T-cell (primary cell): ENCODE measurements around the gene PITX1. TPM values are rescaled to one million over a fixed set of nuclear protein-coding genes. Genes with fewer than 3 reads are reported as not detected.
"Not testable (repeated sequence)": the region's sequence is repeated elsewhere in the genome, so short reads cannot be mapped to it uniquely, and the experiment has no call there.

Experiments
- ATAC-seq, 4 experiments: fragments of 200-7000 bp in 3 of 4; fragments of 150-1000 bp in 1 of 4; cut with Tn5 transposase; replicated peaks in 1 of 4; 1 replicate in 3 of 4; 2 replicates in 1 of 4; pipeline ENCODE4 v1.10.0; 2021; ENCODE audit warnings: moderate library complexity in 3 of 4, mild to moderate bottlenecking in 2 of 4, moderate number of reproducible peaks in 1 of 4
- CTCF ChIA-PET, 2 donors: fragments of 300-600 bp; sonication (Branson Sonifier 250); formaldehyde crosslinking; loops; one replicate each; lab custom pipeline; 2022; ENCODE audit warnings: antibody characterized with exemption in 2 of 2; lab: Charles Lee
- POLR2A ChIA-PET, 2 donors: fragments of 300-600 bp; sonication (Branson Sonifier 250); formaldehyde crosslinking; loops; one replicate each; lab custom pipeline; 2022; ENCODE audit warnings: antibody characterized with exemption in 2 of 2; lab: Charles Lee
- DNase-seq, 35 experiments: peaks; one replicate each; pipeline versions ENCODE4 v3.0.0 to v3.0.0-alpha.2; 2013 to 2023
- H3K27ac ChIP-seq: one replicate; pipeline ENCODE4 v1.5.1; 2013; ENCODE audit warnings: low read length
- H3K27me3 ChIP-seq, 2 experiments: replicated peaks in 1 of 2; 1 replicate in 1 of 2; 2 replicates in 1 of 2; pipeline versions ENCODE4 v1.6.1 to v1.7.0; 2013; ENCODE audit warnings: low read length in 1 of 2, mixed read lengths in 1 of 2; ENCODE audit not compliant: control insufficient read depth in 2 of 2, insufficient read depth in 2 of 2; ENCODE audit errors: extremely low read depth in 1 of 2
- H3K36me3 ChIP-seq, 2 donors: 1 replicate in 1 of 2; 2 replicates in 1 of 2; pipeline versions ENCODE4 v1.6.1 to v1.7.0; 2013; ENCODE audit warnings: low read length in 1 of 2; ENCODE audit not compliant: control insufficient read depth in 2 of 2, insufficient read depth in 1 of 2; ENCODE audit errors: extremely low read depth in 1 of 2
- H3K4me1 ChIP-seq, 2 experiments: 1 replicate in 1 of 2; 2 replicates in 1 of 2; pipeline versions ENCODE4 v1.6.1 to v1.7.0; 2013; ENCODE audit warnings: low read length in 2 of 2, mixed read lengths in 1 of 2; ENCODE audit not compliant: insufficient read depth in 2 of 2, control insufficient read depth in 1 of 2; ENCODE audit errors: extremely low read depth in 1 of 2
- H3K4me3 ChIP-seq, 2 donors: 1 replicate in 1 of 2; 2 replicates in 1 of 2; pipeline versions ENCODE4 v1.5.1 to v1.7.0; 2013; ENCODE audit warnings: mild to moderate bottlenecking in 2 of 2, low read length in 1 of 2, moderate library complexity in 1 of 2; ENCODE audit not compliant: control insufficient read depth in 1 of 2; ENCODE audit errors: extremely low read depth in 1 of 2
- H3K9me3 ChIP-seq: 2 replicates; pipeline ENCODE4 v1.7.0; 2013
- H3K27ac Mint-ChIP-seq, 2 donors: one replicate each; pipeline ENCODE4 v1.8.0; 2020 to 2021; ENCODE audit warnings: mild to moderate bottlenecking in 2 of 2, mixed read lengths in 2 of 2
- H3K27me3 Mint-ChIP-seq, 2 donors: one replicate each; pipeline ENCODE4 v1.8.0; 2021 to 2022; ENCODE audit warnings: mixed read lengths in 2 of 2
- H3K36me3 Mint-ChIP-seq: one replicate; pipeline ENCODE4 v1.8.0; 2021; ENCODE audit warnings: mixed read lengths
- H3K4me1 Mint-ChIP-seq, 3 donors: one replicate each; pipeline ENCODE4 v1.8.0; 2020 to 2022; ENCODE audit warnings: mixed read lengths in 3 of 3, mild to moderate bottlenecking in 1 of 3
- H3K4me3 Mint-ChIP-seq, 3 donors: one replicate each; pipeline ENCODE4 v1.8.0; 2020 to 2022; ENCODE audit warnings: mild to moderate bottlenecking in 3 of 3, mixed read lengths in 3 of 3, moderate library complexity in 3 of 3
- H3K9me3 Mint-ChIP-seq, 3 donors: one replicate each; pipeline ENCODE4 v1.8.0; 2020 to 2022; ENCODE audit warnings: mixed read lengths in 3 of 3
- WGBS: methylation state at CpG from one replicate; pipeline ENCODE4 v1.1.5; 2013; ENCODE audit warnings: missing lambda C conversion rate; ENCODE audit not compliant: insufficient coverage; 5-methylcytosine and 5-hydroxymethylcytosine counted together
- total RNA-seq, 35 experiments: library from RNA in 6 of 35; stranded (reverse) in 6 of 35; fragments of 120-200 nt in 1 of 35; gene quantifications; one replicate each; pipeline versions ENCODE4 v1.2.1 to v1.2.4 and lab custom pipeline; 2013 to 2026

PITX1 gene
- total RNA-seq, 5 donors from 2014 or later (not counting 1 experiment from before 2014, with no cell fraction given) = 0.32 to 0.38 TPM; not detected in 3

- Histone ChIP-seq H3K9me3 (no peaks in the 10 kb centered on the region), H3K27ac (no peak overlapping the region), H3K4me3 (no peak overlapping the region), H3K4me1 (no peaks in the 10 kb centered on the region), H3K36me3 (no peaks in the 10 kb centered on the region), H3K27me3 (no peaks in the 10 kb centered on the region)
- Mint-ChIP-seq H3K27ac (no peak overlapping the region), H3K9me3 (no peaks in the 10 kb centered on the region), H3K4me3 (no peak overlapping the region), H3K36me3 (peaks cover 5% of the 10 kb centered on the region), H3K4me1 (peaks cover 0 to 5% (median 0%) of the 10 kb centered on the region in 3 donors), H3K27me3 (no peaks in the 10 kb centered on the region)
- DNase-seq (no peak), ATAC-seq (no peak)
- POLR2A ChIA-PET = no interaction called here
- WGBS = 86% methylated on average over 8 of the region's 8 CpGs
- CTCF ChIA-PET = no interaction called here
Observed at GRCh38 chr5:134995850-134996402, 38.1 kb downstream of the PITX1 start.

- H3K4me1 ChIP-seq = peaks cover 0 to 6% of the 10 kb centered on the region in 2 experiments
- ATAC-seq = no peak
- Mint-ChIP-seq H3K27me3 (no peaks in the 10 kb centered on the region), H3K4me3 (no peak overlapping the region), H3K27ac (no peak overlapping the region), H3K36me3 (peaks cover 7% of the 10 kb centered on the region), H3K9me3 (no peaks in the 10 kb centered on the region), H3K4me1 (peaks cover 0 to 6% (median 0%) of the 10 kb centered on the region in 3 donors)
- ChIA-PET POLR2A (no interaction called here), CTCF (no interaction called here)
- DNase-seq = no peak
- 50% methylated on average over 2 of the region's 2 CpGs for WGBS
- H3K27ac ChIP-seq = no peak overlapping the region
- H3K9me3 ChIP-seq = no peaks in the 10 kb centered on the region
- H3K4me3 ChIP-seq = no peak overlapping the region
- H3K36me3 ChIP-seq = no peaks in the 10 kb centered on the region
- no peaks in the 10 kb centered on the region for H3K27me3 ChIP-seq
Observed at GRCh38 chr5:134994560-134995156, 39.4 kb downstream of the PITX1 start.

- ChIA-PET POLR2A (no interaction called here), CTCF (no interaction called here)
- DNase-seq = no peak
- Mint-ChIP-seq H3K27ac (no peak overlapping the region), H3K9me3 (no peaks in the 10 kb centered on the region), H3K4me3 (no peak overlapping the region), H3K27me3 (peaks cover 0 to 4% of the 10 kb centered on the region in 2 donors), H3K36me3 (peaks cover 4% of the 10 kb centered on the region), H3K4me1 (peaks cover 0 to 21% (median 2%) of the 10 kb centered on the region in 3 donors)
- no peak overlapping the region for H3K4me3 ChIP-seq
- no peaks in the 10 kb centered on the region for H3K27me3 ChIP-seq
- peaks cover 0 to 14% of the 10 kb centered on the region in 2 experiments for H3K4me1 ChIP-seq
- WGBS = no CpG with 5 or more reads among the region's 2 CpGs
- no peak for ATAC-seq
- no peaks in the 10 kb centered on the region for H3K9me3 ChIP-seq
- H3K27ac ChIP-seq = no peak overlapping the region
- H3K36me3 ChIP-seq = no peaks in the 10 kb centered on the region
Observed at GRCh38 chr5:134993161-134993560, 40.9 kb downstream of the PITX1 start.

- Mint-ChIP-seq H3K27me3 (peaks cover 0 to 4% of the 10 kb centered on the region in 2 donors), H3K27ac (no peak overlapping the region), H3K4me1 (peaks cover 0 to 21% (median 2%) of the 10 kb centered on the region in 3 donors), H3K36me3 (peaks cover 4% of the 10 kb centered on the region), H3K9me3 (no peaks in the 10 kb centered on the region), H3K4me3 (no peak overlapping the region)
- CTCF ChIA-PET = no interaction called here
- H3K27me3 ChIP-seq = no peaks in the 10 kb centered on the region
- peaks cover 0 to 14% of the 10 kb centered on the region in 2 experiments for H3K4me1 ChIP-seq
- POLR2A ChIA-PET = no interaction called here
- H3K36me3 ChIP-seq = no peaks in the 10 kb centered on the region
- DNase-seq (no peak), ATAC-seq (no peak)
- no CpG with 5 or more reads among the region's 5 CpGs for WGBS
- H3K4me3 ChIP-seq = no peak overlapping the region
- no peak overlapping the region for H3K27ac ChIP-seq
- H3K9me3 ChIP-seq = no peaks in the 10 kb centered on the region
Observed at GRCh38 chr5:134992148-134992547, 41.9 kb downstream of the PITX1 start.

GRCh38 chr5:134990183-134990582 is 43.8 kb downstream of the PITX1 start:
- DNase-seq, H3K4me3 ChIP-seq, H3K4me3 Mint-ChIP-seq, ATAC-seq, H3K9me3 ChIP-seq, H3K27ac Mint-ChIP-seq, POLR2A ChIA-PET, H3K9me3 Mint-ChIP-seq, H3K27me3 Mint-ChIP-seq, H3K36me3 ChIP-seq, H3K36me3 Mint-ChIP-seq, H3K27ac ChIP-seq, CTCF ChIA-PET, H3K27me3 ChIP-seq: not testable (repeated sequence)
- WGBS = 100% methylated on average over 1 of the region's 5 CpGs
- peaks cover 0 to 21% (median 2%) of the 10 kb centered on the region in 3 donors for H3K4me1 Mint-ChIP-seq
- peaks cover 0 to 14% of the 10 kb centered on the region in 2 experiments for H3K4me1 ChIP-seq

- ATAC-seq = no peak
- H3K4me3 Mint-ChIP-seq = no peak overlapping the region
Observed at GRCh38 chr5:134989266-134989830, 44.7 kb downstream of the PITX1 start.

More at GRCh38 chr5:134989266-134989830, 44.7 kb downstream of the PITX1 start:
- Histone ChIP-seq H3K4me3 (no peak overlapping the region), H3K27ac (no peak overlapping the region), H3K9me3 (no peaks in the 10 kb centered on the region), H3K27me3 (no peaks in the 10 kb centered on the region), H3K4me1 (peaks cover 0 to 14% of the 10 kb centered on the region in 2 experiments), H3K36me3 (no peaks in the 10 kb centered on the region)
- no peaks in the 10 kb centered on the region for H3K9me3 Mint-ChIP-seq
- no CpG with 5 or more reads among the region's 3 CpGs for WGBS
- H3K4me1 Mint-ChIP-seq = peaks cover 0 to 17% (median 2%) of the 10 kb centered on the region in 3 donors
- CTCF ChIA-PET = no interaction called here
- peaks cover 0 to 4% of the 10 kb centered on the region in 2 donors for H3K27me3 Mint-ChIP-seq
- H3K27ac Mint-ChIP-seq = no peak overlapping the region
- POLR2A ChIA-PET = no interaction called here
- H3K36me3 Mint-ChIP-seq = peaks cover 4% of the 10 kb centered on the region
- DNase-seq = no peak
